ENCODE measurements around the gene GJA10.

DNA sequence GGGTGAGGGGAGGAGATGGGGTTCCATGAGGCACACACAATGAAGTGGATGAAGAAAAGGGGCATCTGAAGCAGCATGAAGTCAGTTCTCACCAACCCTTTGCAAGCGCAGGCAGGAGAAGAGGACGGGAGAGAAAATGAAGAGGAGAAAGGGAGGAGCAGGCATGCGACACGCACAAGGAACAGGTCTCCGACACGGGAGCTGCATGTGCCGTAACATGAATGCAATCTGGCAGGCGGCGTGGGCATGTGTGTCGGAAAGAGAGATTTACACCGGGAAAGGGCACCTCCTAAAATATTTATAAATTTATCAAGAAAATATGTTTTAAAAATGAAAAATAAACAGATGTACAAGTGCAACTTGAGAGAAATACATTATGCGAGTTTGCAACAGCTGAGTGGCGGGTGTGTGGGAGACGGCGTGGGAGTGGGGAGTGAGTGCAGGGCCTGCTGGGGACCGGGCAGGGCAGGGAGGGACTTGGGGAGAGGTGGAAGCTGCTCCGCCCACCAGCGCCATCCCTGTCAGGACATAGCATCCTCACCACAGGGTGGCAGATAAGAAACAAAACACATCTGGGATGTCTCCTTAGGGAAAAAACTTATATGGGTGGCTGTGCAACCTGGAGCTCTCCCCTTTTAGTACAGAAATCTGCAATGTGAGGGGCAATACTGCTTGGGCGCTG lies 40.6 kb downstream of the GJA10 start:
- TF ChIP-seq CTCF (IDR thresholded peaks at IDR 0.05) (no peak), EP300 (IDR thresholded peaks at IDR 0.05) (no peak), POLR2A (IDR thresholded peaks at IDR 0.05) (no peak), POLR2AphosphoS5 (IDR thresholded peaks at IDR 0.05) (no peak)
